Osteoblast (primary cell): Measurements from ENCODE around the gene RPS24. TPM values are rescaled to one million over a fixed set of nuclear protein-coding genes. Genes with fewer than 3 reads are reported as not detected.
A peak's percentile ranks its signal among the peaks of the same experiment; 100 is the strongest.

ENCODE experiments used
- DNase-seq: peaks from one replicate; pipeline ENCODE4 v3.0.0; 2011; ENCODE audit warnings: low spot score, mixed read lengths; ENCODE audit not compliant: insufficient read length; ENCODE audit errors: missing footprints
- H2AFZ ChIP-seq: 2 replicates; pipeline ENCODE4 v1.6.0; 2011; ENCODE audit warnings: mild to moderate bottlenecking, low read length
- H3K27ac ChIP-seq: 2 replicates; pipeline ENCODE4 v1.5.1; 2011; ENCODE audit warnings: mild to moderate bottlenecking, low read depth, low read length, moderate library complexity
- H3K27me3 ChIP-seq: 2 replicates; pipeline ENCODE4 v1.6.0; 2012; ENCODE audit warnings: mild to moderate bottlenecking, control low read depth, inconsistent platforms, low read length, moderate library complexity; ENCODE audit not compliant: insufficient read depth
- H3K36me3 ChIP-seq: 2 replicates; pipeline ENCODE4 v1.5.1; 2011; ENCODE audit warnings: mild to moderate bottlenecking, low read length, control low read depth, moderate library complexity; ENCODE audit not compliant: insufficient read depth
- H3K4me1 ChIP-seq: 2 replicates; pipeline ENCODE4 v1.5.1; 2011; ENCODE audit warnings: mild to moderate bottlenecking, low read length, control low read depth, moderate library complexity; ENCODE audit not compliant: insufficient read depth
- H3K4me2 ChIP-seq: 2 replicates; pipeline ENCODE4 v1.6.0; 2011; ENCODE audit warnings: mild to moderate bottlenecking, low read length; ENCODE audit not compliant: insufficient read depth
- H3K4me3 ChIP-seq: fragments of 200-600 bp; sonication (generic); 3 replicates; pipeline ENCODE4 v1.5.1; 2012; ENCODE audit warnings: mild to moderate bottlenecking, low read length, inconsistent platforms; ENCODE audit not compliant: insufficient read depth
- H3K79me2 ChIP-seq: 2 replicates; pipeline ENCODE4 v1.6.0; 2012; ENCODE audit warnings: mild to moderate bottlenecking, low read length, control low read depth, inconsistent platforms; ENCODE audit not compliant: insufficient read depth
- H3K9me3 ChIP-seq: 2 replicates; pipeline ENCODE4 v1.5.1; 2011; ENCODE audit warnings: low read depth, low read length, control low read depth
- H4K20me1 ChIP-seq: 2 replicates; pipeline ENCODE4 v1.6.0; 2012; ENCODE audit warnings: mild to moderate bottlenecking, low read length, control low read depth; ENCODE audit not compliant: insufficient read depth
- CTCF ChIP-seq: IDR thresholded peaks from 2 replicates; pipeline ENCODE4 v1.5.1; 2011; ENCODE audit warnings: mild to moderate bottlenecking, low read depth, low read length, moderate library complexity; ENCODE audit errors: extremely low read depth
- total RNA-seq: library from RNA; depleted of rRNA; stranded (reverse); fragments of >200 nt; gene quantifications from 2 replicates; pipeline ENCODE4 v1.2.3, GENCODE V29; 2012

RPS24 gene
- total RNA-seq, 1 donor, result 1,685 TPM

GRCh38 chr10:78038105-78038504 lies 4.4 kb downstream of the RPS24 start:
- H3K79me2 ChIP-seq, result peaks cover 68% of the 10 kb centered on the region
- peaks cover 77% of the 10 kb centered on the region for H3K36me3 ChIP-seq
- H4K20me1 ChIP-seq, result peaks cover 83% of the 10 kb centered on the region
- no peak overlapping the region for H2AFZ ChIP-seq
- no peaks in the 10 kb centered on the region for H3K9me3 ChIP-seq
- H3K27ac ChIP-seq, result peak overlapping the region; percentile 24
- no peak for TF ChIP-seq CTCF
- no peak overlapping the region for H3K4me3 ChIP-seq
- peaks cover 40% of the 10 kb centered on the region for H3K4me1 ChIP-seq
- no peaks in the 10 kb centered on the region for H3K27me3 ChIP-seq
- peak overlapping the region; percentile 39 for H3K4me2 ChIP-seq
- peak; percentile 37 for DNase-seq

- TF ChIP-seq CTCF, result no peak
- peaks cover 77% of the 10 kb centered on the region for H3K36me3 ChIP-seq
- peak overlapping the region; percentile 24 for H3K27ac ChIP-seq
- H2AFZ ChIP-seq, result no peak overlapping the region
- H3K9me3 ChIP-seq, result no peaks in the 10 kb centered on the region
- DNase-seq, result no peak
- no peak overlapping the region for H3K4me2 ChIP-seq
- H3K27me3 ChIP-seq, result no peaks in the 10 kb centered on the region
- no peak overlapping the region for H3K4me3 ChIP-seq
- H3K79me2 ChIP-seq, result peaks cover 65% of the 10 kb centered on the region
- H4K20me1 ChIP-seq, result peaks cover 89% of the 10 kb centered on the region
- peaks cover 44% of the 10 kb centered on the region for H3K4me1 ChIP-seq
Measured at GRCh38 chr10:78038791-78039547, 5.3 kb downstream of the RPS24 start.

GRCh38 chr10:78039743-78040142 lies 6.1 kb downstream of the RPS24 start:
- Histone ChIP-seq H3K4me2 (no peak overlapping the region), H3K36me3 (peaks cover 77% of the 10 kb centered on the region)

More at GRCh38 chr10:78039743-78040142, 6.1 kb downstream of the RPS24 start:
- Histone ChIP-seq H4K20me1 (peaks cover 85% of the 10 kb centered on the region), H3K4me1 (peaks cover 49% of the 10 kb centered on the region), H3K79me2 (peaks cover 58% of the 10 kb centered on the region), H2AFZ (no peak overlapping the region), H3K27ac (no peak overlapping the region), H3K27me3 (no peaks in the 10 kb centered on the region), H3K4me3 (no peak overlapping the region), H3K9me3 (no peaks in the 10 kb centered on the region)
- no peak for DNase-seq
- TF ChIP-seq CTCF, result no peak
